ENCODE results near the gene FAM53A. TPM values are rescaled to one million over a fixed set of nuclear protein-coding genes. Genes with fewer than 3 reads are reported as not detected.

Gene FAM53A
- total and polyA plus RNA-seq, 4 donors: 0.44 to 2.2 (median 0.97) TPM

DNA sequence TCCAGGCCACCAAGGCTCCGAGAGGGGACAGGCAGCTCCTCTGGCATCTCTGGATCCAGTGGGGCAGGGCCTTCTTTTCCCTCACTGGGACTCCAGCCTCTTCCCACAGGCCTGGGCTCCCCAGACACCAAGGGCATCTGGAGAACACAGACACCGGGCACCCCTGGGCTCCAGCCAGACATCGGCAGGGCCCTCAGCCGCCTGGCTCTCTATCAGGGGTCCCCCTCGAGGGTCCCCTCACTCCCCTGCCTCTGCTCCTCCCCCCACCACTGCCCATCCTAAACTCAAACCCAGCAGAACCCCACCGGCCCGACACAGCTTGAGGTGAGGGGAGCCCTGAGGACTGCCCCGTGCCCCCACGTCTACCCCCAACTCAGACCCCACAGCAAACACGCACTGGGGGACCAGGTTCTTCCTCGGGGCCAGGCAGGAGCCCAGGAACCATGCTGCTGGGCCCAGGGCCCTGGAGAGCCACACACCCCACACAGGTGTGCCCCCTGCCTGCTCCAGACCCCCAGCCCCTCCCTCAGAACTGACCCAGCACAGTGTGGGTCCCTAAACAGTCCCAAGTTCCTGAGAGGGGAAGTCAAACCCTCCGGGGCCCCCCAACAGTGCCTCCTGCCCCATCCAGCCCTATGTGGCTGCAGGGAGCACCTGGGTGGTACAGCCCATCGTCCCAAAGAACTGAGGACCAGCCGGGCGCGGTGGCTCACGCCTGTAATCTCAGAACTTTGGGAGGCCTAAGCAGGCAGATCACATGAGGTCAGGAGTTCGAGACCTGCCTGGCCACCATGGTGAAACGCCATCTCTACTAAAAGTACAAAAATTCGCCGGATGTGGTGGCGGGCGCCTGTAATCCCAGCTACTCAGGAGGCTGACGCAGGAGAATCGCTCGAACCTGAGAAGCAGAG is 86.8 kb downstream of the FAM53A start:
- Histone ChIP-seq H3K9ac (ENCODE audit: low read depth in 1 of 2, low read length in 2 of 2) (no peak overlapping the region), H3K36me3 (ENCODE audit: control insufficient read depth in 4 of 4, insufficient read depth in 3 of 4, low read depth in 1 of 4, low read length in 3 of 4) (no peaks in the 10 kb centered on the region), H3K27ac (ENCODE audit: low read depth in 1 of 2, low read length in 2 of 2) (no peak overlapping the region), H3K4me3 (ENCODE audit: low read depth in 1 of 3, low read length in 3 of 3) (no peak overlapping the region), H3K27me3 (ENCODE audit: control insufficient read depth in 4 of 4, insufficient read depth in 4 of 4, low read length in 3 of 4) (no peaks in the 10 kb centered on the region), H3K9me3 (ENCODE audit: control insufficient read depth in 4 of 4, low read length in 3 of 4) (peaks cover 0 to 2% (median 0%) of the 10 kb centered on the region in 4 donors), H3K4me1 (ENCODE audit: control insufficient read depth in 4 of 4, insufficient read depth in 4 of 4, low read length in 3 of 4) (no peaks in the 10 kb centered on the region)
- no peak for DNase-seq (ENCODE audit: low spot score)
- no peak for TF ChIP-seq SP1 (IDR thresholded peaks at IDR 0.05)
- no peak for TF ChIP-seq RXRA (IDR thresholded peaks at IDR 0.05)
- TF ChIP-seq FOXA1 (IDR thresholded peaks at IDR 0.05): no peak
- no peak for TF ChIP-seq JUND (IDR thresholded peaks at IDR 0.05)
- no peak for TF ChIP-seq GABPA (IDR thresholded peaks at IDR 0.05 in 1 of 2, conservative IDR thresholded peaks at IDR 0.05 in 1 of 2)
- TF ChIP-seq, protein P1, sequence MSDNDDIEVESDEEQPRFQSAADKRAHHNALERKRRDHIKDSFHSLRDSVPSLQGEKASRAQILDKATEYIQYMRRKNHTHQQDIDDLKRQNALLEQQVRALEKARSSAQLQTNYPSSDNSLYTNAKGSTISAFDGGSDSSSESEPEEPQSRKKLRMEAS (IDR thresholded peaks at IDR 0.05): no peak
- no peak for TF ChIP-seq EGR1 (IDR thresholded peaks at IDR 0.05; ENCODE audit: low read depth in 2 of 2)
- no peak for TF ChIP-seq YY1 (IDR thresholded peaks at IDR 0.05)
- TF ChIP-seq, protein P2, sequence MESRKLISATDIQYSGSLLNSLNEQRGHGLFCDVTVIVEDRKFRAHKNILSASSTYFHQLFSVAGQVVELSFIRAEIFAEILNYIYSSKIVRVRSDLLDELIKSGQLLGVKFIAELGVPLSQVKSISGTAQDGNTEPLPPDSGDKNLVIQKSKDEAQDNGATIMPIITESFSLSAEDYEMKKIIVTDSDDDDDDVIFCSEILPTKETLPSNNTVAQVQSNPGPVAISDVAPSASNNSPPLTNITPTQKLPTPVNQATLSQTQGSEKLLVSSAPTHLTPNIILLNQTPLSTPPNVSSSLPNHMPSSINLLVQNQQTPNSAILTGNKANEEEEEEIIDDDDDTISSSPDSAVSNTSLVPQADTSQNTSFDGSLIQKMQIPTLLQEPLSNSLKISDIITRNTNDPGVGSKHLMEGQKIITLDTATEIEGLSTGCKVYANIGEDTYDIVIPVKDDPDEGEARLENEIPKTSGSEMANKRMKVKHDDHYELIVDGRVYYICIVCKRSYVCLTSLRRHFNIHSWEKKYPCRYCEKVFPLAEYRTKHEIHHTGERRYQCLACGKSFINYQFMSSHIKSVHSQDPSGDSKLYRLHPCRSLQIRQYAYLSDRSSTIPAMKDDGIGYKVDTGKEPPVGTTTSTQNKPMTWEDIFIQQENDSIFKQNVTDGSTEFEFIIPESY (IDR thresholded peaks at IDR 0.05): no peak
- TF ChIP-seq TAF1 (conservative IDR thresholded peaks at IDR 0.05): no peak
- TF ChIP-seq NR2F2 (IDR thresholded peaks at IDR 0.05): no peak
- TF ChIP-seq, protein P3, sequence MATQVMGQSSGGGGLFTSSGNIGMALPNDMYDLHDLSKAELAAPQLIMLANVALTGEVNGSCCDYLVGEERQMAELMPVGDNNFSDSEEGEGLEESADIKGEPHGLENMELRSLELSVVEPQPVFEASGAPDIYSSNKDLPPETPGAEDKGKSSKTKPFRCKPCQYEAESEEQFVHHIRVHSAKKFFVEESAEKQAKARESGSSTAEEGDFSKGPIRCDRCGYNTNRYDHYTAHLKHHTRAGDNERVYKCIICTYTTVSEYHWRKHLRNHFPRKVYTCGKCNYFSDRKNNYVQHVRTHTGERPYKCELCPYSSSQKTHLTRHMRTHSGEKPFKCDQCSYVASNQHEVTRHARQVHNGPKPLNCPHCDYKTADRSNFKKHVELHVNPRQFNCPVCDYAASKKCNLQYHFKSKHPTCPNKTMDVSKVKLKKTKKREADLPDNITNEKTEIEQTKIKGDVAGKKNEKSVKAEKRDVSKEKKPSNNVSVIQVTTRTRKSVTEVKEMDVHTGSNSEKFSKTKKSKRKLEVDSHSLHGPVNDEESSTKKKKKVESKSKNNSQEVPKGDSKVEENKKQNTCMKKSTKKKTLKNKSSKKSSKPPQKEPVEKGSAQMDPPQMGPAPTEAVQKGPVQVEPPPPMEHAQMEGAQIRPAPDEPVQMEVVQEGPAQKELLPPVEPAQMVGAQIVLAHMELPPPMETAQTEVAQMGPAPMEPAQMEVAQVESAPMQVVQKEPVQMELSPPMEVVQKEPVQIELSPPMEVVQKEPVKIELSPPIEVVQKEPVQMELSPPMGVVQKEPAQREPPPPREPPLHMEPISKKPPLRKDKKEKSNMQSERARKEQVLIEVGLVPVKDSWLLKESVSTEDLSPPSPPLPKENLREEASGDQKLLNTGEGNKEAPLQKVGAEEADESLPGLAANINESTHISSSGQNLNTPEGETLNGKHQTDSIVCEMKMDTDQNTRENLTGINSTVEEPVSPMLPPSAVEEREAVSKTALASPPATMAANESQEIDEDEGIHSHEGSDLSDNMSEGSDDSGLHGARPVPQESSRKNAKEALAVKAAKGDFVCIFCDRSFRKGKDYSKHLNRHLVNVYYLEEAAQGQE (IDR thresholded peaks at IDR 0.05): no peak
- no peak for TF ChIP-seq RAD21 (IDR thresholded peaks at IDR 0.05)
- TF ChIP-seq HNF4G (IDR thresholded peaks at IDR 0.05): no peak
- TF ChIP-seq HNF4A (conservative IDR thresholded peaks at IDR 0.05): no peak
- TF ChIP-seq, protein P4, sequence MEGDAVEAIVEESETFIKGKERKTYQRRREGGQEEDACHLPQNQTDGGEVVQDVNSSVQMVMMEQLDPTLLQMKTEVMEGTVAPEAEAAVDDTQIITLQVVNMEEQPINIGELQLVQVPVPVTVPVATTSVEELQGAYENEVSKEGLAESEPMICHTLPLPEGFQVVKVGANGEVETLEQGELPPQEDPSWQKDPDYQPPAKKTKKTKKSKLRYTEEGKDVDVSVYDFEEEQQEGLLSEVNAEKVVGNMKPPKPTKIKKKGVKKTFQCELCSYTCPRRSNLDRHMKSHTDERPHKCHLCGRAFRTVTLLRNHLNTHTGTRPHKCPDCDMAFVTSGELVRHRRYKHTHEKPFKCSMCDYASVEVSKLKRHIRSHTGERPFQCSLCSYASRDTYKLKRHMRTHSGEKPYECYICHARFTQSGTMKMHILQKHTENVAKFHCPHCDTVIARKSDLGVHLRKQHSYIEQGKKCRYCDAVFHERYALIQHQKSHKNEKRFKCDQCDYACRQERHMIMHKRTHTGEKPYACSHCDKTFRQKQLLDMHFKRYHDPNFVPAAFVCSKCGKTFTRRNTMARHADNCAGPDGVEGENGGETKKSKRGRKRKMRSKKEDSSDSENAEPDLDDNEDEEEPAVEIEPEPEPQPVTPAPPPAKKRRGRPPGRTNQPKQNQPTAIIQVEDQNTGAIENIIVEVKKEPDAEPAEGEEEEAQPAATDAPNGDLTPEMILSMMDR (IDR thresholded peaks at IDR 0.05; ENCODE audit: low read depth, low read length, missing input control): no peak
- TF ChIP-seq FOXA2 (IDR thresholded peaks at IDR 0.05): no peak
- TF ChIP-seq, protein P5, sequence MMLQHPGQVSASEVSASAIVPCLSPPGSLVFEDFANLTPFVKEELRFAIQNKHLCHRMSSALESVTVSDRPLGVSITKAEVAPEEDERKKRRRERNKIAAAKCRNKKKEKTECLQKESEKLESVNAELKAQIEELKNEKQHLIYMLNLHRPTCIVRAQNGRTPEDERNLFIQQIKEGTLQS (IDR thresholded peaks at IDR 0.05): no peak
- 90% methylated on average over 26 of the region's 26 CpGs for WGBS
